Heart right ventricle (tissue), 16 donors: ENCODE measurements around the gene AFG1L. TPM values are rescaled to one million over a fixed set of nuclear protein-coding genes. Genes with fewer than 3 reads are reported as not detected.

Experiments
- ATAC-seq, 8 donors: fragments of 200-7000 bp; cut with Tn5 transposase; one replicate each; pipeline ENCODE4 v1.9.1; 2020; ENCODE audit warnings: mild to moderate bottlenecking in 8 of 8, moderate library complexity in 8 of 8, moderate number of reproducible peaks in 1 of 8
- DNase-seq, 2 donors: peaks; one replicate each; pipeline ENCODE4 v3.0.0-alpha.2; 2020
- H3K27ac ChIP-seq, 10 donors: fragments of 200-600 bp; sonication (generic) in 2 of 10; one replicate each; pipeline versions ENCODE4 v1.5.0 to v1.8.0; 2020 to 2022; ENCODE audit warnings: mild to moderate bottlenecking in 3 of 10
- H3K27me3 ChIP-seq, 7 donors: fragments of 200-600 bp; one replicate each; pipeline ENCODE4 v1.8.0; 2021 to 2022; ENCODE audit warnings: mild to moderate bottlenecking in 2 of 7
- H3K36me3 ChIP-seq, 9 donors: fragments of 200-600 bp; sonication (generic) in 1 of 9; one replicate each; pipeline versions ENCODE4 v1.5.0 to v1.8.0; 2020 to 2022; ENCODE audit warnings: mild to moderate bottlenecking in 2 of 9
- H3K4me1 ChIP-seq, 9 donors: fragments of 200-600 bp; sonication (generic) in 1 of 9; one replicate each; pipeline versions ENCODE4 v1.5.0 to v1.8.0; 2020 to 2022; ENCODE audit warnings: mild to moderate bottlenecking in 4 of 9
- H3K4me3 ChIP-seq, 10 donors: fragments of 200-600 bp; sonication (generic) in 2 of 10; one replicate each; pipeline versions ENCODE4 v1.5.0 to v1.8.0; 2020 to 2022; ENCODE audit warnings: mild to moderate bottlenecking in 7 of 10, moderate library complexity in 2 of 10
- H3K9me3 ChIP-seq, 11 donors: fragments of 200-600 bp in 10 of 11; sonication (generic) in 2 of 11; one replicate each; pipeline versions ENCODE4 v1.5.0 to v1.8.0; 2013 to 2022; ENCODE audit warnings: mild to moderate bottlenecking in 2 of 11, control low read depth in 1 of 11, moderate library complexity in 1 of 11
- WGBS, 2 donors: extraction: QIAGEN DNeasy Blood & Tissue Kit; methylation state at CpG; one replicate each; pipeline ENCODE4 v1.1.7; 2013; ENCODE audit warnings: inconsistent platforms in 1 of 2; 5-methylcytosine and 5-hydroxymethylcytosine counted together
- intact Hi-C, 10 donors: fragments of 100-400 bp; cut with DNase I; formaldehyde crosslinking; loops; one replicate each; pipeline versions ENCODE4 v1.11.1 to v1.14.2; 2022
- polyA plus RNA-seq, 2 donors: library from polyadenylated mRNA; stranded (reverse); fragments of 200-250 nt; gene quantifications; one replicate each; pipeline ENCODE4 v1.2.3, GENCODE V29; 2013
- total RNA-seq, 10 donors: library from RNA; stranded (reverse); fragmentation: NEBNext Ultra II Directional in 3 of 10; extraction: Animal tissue kit (Norgen Biotek cat#: 25700) in 3 of 10; gene quantifications; one replicate each; pipeline versions ENCODE4 v1.2.1 to v1.2.4, GENCODE V29; 2021 to 2023
- TF ChIP-seq, protein P1 (sequence below), 9 donors: fragments of 200-600 bp; sonication (generic) in 2 of 9; IDR thresholded peaks; one replicate each; pipeline versions ENCODE4 v1.5.0 to v1.8.0; 2021 to 2022; ENCODE audit warnings: antibody characterized with exemption in 9 of 9, mild to moderate bottlenecking in 5 of 9, moderate library complexity in 1 of 9
- donor health status: Arrhythmogenic right ventricular cardiomyopathy.
- donor health status: ischemic (EF 13 %, LVEDD 7.1; RV severe dilation, severe dysfunction).
- donor health status: healthy with polysubstance abuse.
- donor health status: DM: no; HTN: yes; CAD: no.
- donor health status: DM: no; HTN: no; CAD: no.
- donor health status: ischemic (EF 25% LVEDD 6.9; RV normal size, moderate dysfunction).
- donor health status: ischemic (EF 25% LVEDD 5.7; RV mildly dilated, moderate dysfunction).
- donor health status: healthy.
- donor health status: DM: yes; HTN: yes; CAD: no.
- donor health status: Ischemic cardiomyopathy.
- donor health status: ischemic (EF 35%, LVEDD 5.7; RV mildly dilated, moderate dysfunction).
- donor health status: nonischemic (EF 11% LVEDD 7.7; RV severe dilation, severe dysfunction).
- donor health status: DM: yes; HTN: yes; CAD: no.
- donor health status: PGD.
- donor health status: ischemic (EF 29% LVEDD 5.4; RV normal size, mild dysfunction).
- donor health status: nonischemic (EF 23%, LVEDD 6.1; RV moderate dilation, normal function).

AFG1L gene
- total and polyA plus RNA-seq, 12 donors, result 1.9 to 18.8 (median 12.8) TPM

DNA sequence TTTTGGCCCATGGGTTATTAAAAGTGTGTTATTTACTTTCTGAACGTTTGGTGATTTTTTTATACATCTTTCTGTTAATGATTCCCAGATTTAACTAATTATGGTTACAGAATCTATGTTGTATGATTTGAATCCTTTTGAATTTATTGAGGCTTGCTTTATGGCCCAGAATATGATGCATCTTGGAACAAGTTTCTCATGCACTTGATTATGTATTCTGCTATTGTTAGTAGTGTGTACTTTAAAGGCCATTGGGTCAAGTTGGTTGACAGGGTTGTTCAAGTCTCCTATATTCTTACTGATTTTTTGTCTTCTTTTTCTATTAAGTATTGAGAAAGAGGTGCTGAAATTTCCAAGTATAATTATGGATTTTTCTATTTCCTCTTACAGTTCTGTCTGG, 160.8 kb downstream of the AFG1L start:
- peaks cover 2 to 32% (median 22%) of the 10 kb centered on the region in 9 donors for H3K4me1 ChIP-seq
- no peak for DNase-seq
- no peaks in the 10 kb centered on the region for H3K36me3 ChIP-seq
- H3K4me3 ChIP-seq, result no peak overlapping the region
- intact Hi-C loops, result no loop called here
- no peak for ATAC-seq
- 65 to 76% methylated on average over 1 of the region's 1 CpG for WGBS, 2 donors
- H3K9me3 ChIP-seq, result no peaks in the 10 kb centered on the region
- H3K27me3 ChIP-seq, result no peaks in the 10 kb centered on the region
- TF ChIP-seq, protein P1, sequence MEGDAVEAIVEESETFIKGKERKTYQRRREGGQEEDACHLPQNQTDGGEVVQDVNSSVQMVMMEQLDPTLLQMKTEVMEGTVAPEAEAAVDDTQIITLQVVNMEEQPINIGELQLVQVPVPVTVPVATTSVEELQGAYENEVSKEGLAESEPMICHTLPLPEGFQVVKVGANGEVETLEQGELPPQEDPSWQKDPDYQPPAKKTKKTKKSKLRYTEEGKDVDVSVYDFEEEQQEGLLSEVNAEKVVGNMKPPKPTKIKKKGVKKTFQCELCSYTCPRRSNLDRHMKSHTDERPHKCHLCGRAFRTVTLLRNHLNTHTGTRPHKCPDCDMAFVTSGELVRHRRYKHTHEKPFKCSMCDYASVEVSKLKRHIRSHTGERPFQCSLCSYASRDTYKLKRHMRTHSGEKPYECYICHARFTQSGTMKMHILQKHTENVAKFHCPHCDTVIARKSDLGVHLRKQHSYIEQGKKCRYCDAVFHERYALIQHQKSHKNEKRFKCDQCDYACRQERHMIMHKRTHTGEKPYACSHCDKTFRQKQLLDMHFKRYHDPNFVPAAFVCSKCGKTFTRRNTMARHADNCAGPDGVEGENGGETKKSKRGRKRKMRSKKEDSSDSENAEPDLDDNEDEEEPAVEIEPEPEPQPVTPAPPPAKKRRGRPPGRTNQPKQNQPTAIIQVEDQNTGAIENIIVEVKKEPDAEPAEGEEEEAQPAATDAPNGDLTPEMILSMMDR (IDR thresholded peaks at IDR 0.05), result no peak
- no peak overlapping the region for H3K27ac ChIP-seq

DNA sequence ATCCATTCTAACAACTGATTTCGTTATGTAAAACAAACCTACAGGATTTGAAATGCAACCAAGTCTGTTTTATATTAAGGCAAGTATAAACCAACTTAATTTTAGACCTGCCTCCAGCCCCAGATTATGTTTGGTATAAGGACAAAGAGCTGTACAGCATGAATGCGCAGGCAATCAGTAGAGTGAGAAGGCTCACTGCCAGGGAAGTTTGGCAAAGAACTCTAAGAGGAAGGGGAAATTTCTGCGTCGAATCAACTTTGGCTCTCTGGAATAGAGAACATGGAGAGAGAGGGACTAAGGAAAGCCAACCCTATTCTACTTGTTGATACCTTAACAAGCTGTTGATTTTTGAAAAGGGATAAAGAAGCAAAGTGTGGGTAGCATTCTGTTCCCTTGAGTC, 168.9 kb downstream of the AFG1L start:
- Histone ChIP-seq H3K4me1 (peaks cover 0 to 49% (median 22%) of the 10 kb centered on the region in 9 donors), H3K27ac (peak overlapping the region in 5 of 10 donors; percentile 0 to 75 (median 45)), H3K36me3 (no peaks in the 10 kb centered on the region), H3K9me3 (no peaks in the 10 kb centered on the region), H3K4me3 (no peak overlapping the region), H3K27me3 (no peaks in the 10 kb centered on the region)
- TF ChIP-seq, protein P1 (IDR thresholded peaks at IDR 0.05), result no peak
- intact Hi-C loops, result no loop called here
- ATAC-seq (peak in 6 of 8 donors; percentile 41 to 91 (median 86)), DNase-seq (peak in 1 of 2 donors; percentile 72)
- WGBS, 2 donors, result 13 to 19% methylated on average over 4 of the region's 4 CpGs

DNA sequence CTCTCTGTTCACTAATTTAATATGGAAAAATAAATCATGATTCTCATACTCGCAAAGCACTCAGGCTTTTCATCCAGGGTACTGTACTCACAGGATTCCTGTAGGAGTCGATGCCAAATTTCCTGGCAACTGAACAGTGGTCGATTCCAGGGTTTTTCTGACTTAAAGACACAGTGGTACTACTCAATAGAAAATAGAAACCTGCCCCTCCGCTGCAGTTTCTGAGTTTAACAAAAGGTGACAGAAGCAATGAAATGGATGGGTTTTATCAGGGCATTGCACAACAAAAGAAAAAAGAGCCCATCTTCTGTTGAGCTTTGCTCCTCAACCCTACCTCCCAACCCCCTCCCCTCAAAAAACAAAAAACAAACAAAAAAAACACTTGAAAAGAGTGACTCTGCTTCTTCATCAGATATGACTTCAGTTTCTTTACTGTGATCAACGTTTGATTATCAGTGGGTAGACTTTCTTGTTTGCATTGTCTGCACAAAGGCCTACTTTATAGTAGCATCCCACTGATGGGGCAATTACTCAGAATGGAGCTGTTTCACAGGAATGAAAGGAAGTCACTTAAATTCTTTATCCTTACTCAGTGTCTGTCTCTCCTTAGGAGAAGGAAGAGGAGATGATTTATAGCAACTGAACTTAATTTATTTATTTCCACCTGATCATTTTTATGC, 169.7 kb downstream of the AFG1L start:
- intact Hi-C loops, result no loop called here
- H3K27me3 ChIP-seq, result no peaks in the 10 kb centered on the region
- TF ChIP-seq, protein P1 (IDR thresholded peaks at IDR 0.05), result no peak
- no peaks in the 10 kb centered on the region for H3K9me3 ChIP-seq
- peak overlapping the region in 4 of 10 donors; percentile 35 to 75 (median 59) for H3K27ac ChIP-seq
- 47 to 55% methylated on average over 5 of the region's 5 CpGs for WGBS, 2 donors
- no peak for DNase-seq
- no peaks in the 10 kb centered on the region for H3K36me3 ChIP-seq
- no peak overlapping the region for H3K4me3 ChIP-seq
- ATAC-seq, result no peak
- H3K4me1 ChIP-seq, result peaks cover 0 to 57% (median 22%) of the 10 kb centered on the region in 9 donors

DNA sequence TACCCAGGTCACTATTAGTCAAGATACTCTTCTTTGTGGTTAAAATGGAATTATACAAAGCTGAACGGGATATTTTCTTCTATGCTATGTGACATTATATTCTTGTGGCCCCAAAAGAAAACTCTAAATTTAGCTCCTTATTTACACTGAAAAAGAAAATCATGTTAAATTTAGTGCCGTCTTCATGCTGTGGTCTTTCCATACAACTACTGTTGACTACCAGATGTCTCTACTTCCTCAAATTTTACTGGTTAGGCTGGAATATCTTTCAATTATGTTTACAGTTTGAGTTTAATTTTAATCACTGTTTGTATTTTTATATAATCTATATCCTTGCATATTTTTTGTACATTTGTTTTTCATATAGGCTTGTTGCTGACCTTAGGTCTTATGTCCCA, 170.2 kb downstream of the AFG1L start:
- whole genome bisulfite sequencing, 2 donors, result 81 to 86% methylated on average over 2 of the region's 2 CpGs
- no peak for DNase-seq

More for the DNA sequence above, 170.2 kb downstream of the AFG1L start:
- no peak for ATAC-seq
- peaks cover 0 to 61% (median 22%) of the 10 kb centered on the region in 9 donors for H3K4me1 ChIP-seq
- H3K4me3 ChIP-seq, result no peak overlapping the region
- TF ChIP-seq, protein P1 (IDR thresholded peaks at IDR 0.05), result no peak
- peak overlapping the region in 1 of 10 donors; percentile 45 for H3K27ac ChIP-seq
- intact Hi-C loops, result no loop called here
- no peaks in the 10 kb centered on the region for H3K9me3 ChIP-seq
- no peaks in the 10 kb centered on the region for H3K27me3 ChIP-seq
- no peaks in the 10 kb centered on the region for H3K36me3 ChIP-seq
